Loucy (cell line): Measurements from ENCODE around the gene TRMT112.

Experiments
- CTCF ChIP-seq: fragments of 200-600 bp; sonication (generic); conservative IDR thresholded peaks from 2 replicates; pipeline ENCODE4 v1.5.1; 2014; ENCODE audit warnings: mild to moderate bottlenecking, antibody characterized with exemption, low read length
- EZH2phosphoT487 ChIP-seq: fragments of 200-600 bp; IDR thresholded peaks from 2 replicates; pipeline ENCODE4 v1.6.1; 2018; ENCODE audit warnings: antibody characterized with exemption, mild to moderate bottlenecking, moderate library complexity, borderline replicate concordance

- TF ChIP-seq CTCF (no peak), EZH2phosphoT487 (no peak)
Observed at GRCh38 chr11:64297699-64298358, 19.5 kb downstream of the TRMT112 start.
